NB4 (cell line): ENCODE data around the gene TMUB2.

Source experiments
- CTCF ChIP-seq: IDR thresholded peaks from one replicate; pipeline ENCODE4 v1.5.1; 2012; ENCODE audit warnings: low read depth, low read length
- MAX ChIP-seq: IDR thresholded peaks from 2 replicates; pipeline ENCODE4 v1.6.1; 2011; ENCODE audit warnings: low read depth, low read length
- MYC ChIP-seq: IDR thresholded peaks from 2 replicates; pipeline ENCODE4 v1.6.1; 2011; ENCODE audit warnings: low read depth, low read length

- TF ChIP-seq CTCF (no peak), MYC (no peak), MAX (no peak)
These were observed 20.0 kb downstream of the TMUB2 start for GRCh38 chr17:44206825-44207155.
